K562 (cell line): ENCODE data around the gene POLDIP3. TPM values are rescaled to one million over a fixed set of nuclear protein-coding genes. Genes with fewer than 3 reads are reported as not detected.

ENCODE experiments used
- ATAC-seq: fragments of 200-7000 bp; cut with Tn5 transposase; 3 replicates; pipeline ENCODE4 v1.9.1; 2020; ENCODE audit warnings: moderate library complexity
- BruUV-seq: library from RNA; stranded (reverse); fragments of 400-500 nt; replicated peaks from 2 replicates; lab custom pipeline; 2021; lab: Mats Ljungman, UMichigan
- CTCF ChIA-PET: fragments of 300-600 bp; formaldehyde crosslinking; extraction: SDS; loops from one replicate; lab custom pipeline; 2021; ENCODE audit warnings: low intra/inter-chr PET ratio; lab: Yijun Ruan, JAX
- POLR2A ChIA-PET: fragments of 300-600, 350-650 bp; sonication (Branson Sonifier 250); formaldehyde crosslinking; extraction: SDS; loops from one replicate; lab custom pipeline; 2021; ENCODE audit warnings: antibody characterized with exemption, inconsistent platforms; lab: Yijun Ruan, JAX
- DNase-seq, 4 experiments: peaks; one replicate each; pipeline versions ENCODE4 v3.0.0 to v3.0.0-alpha.2; 2011 to 2018; ENCODE audit warnings: low spot score in 3 of 4, mixed read lengths in 3 of 4; ENCODE audit errors: extremely low read depth in 1 of 4
- FAIRE-seq: peaks from 2 replicates; lab custom pipeline; 2011; peaks lifted over from hg19 to GRCh38; lab: Jason Lieb, UNC
- H2AFZ ChIP-seq: 2 replicates; pipeline ENCODE4 v1.6.0; 2011; ENCODE audit warnings: low read depth, low read length, control low read depth, inconsistent platforms
- H3K27ac ChIP-seq: fragments of 200-600 bp; 3 replicates; pipeline ENCODE4 v1.8.0; 2011; ENCODE audit warnings: low read depth, mild to moderate bottlenecking, control low read depth, inconsistent platforms, low read length, moderate library complexity, mixed read lengths; ENCODE audit errors: extremely low read depth
- H3K27me3 ChIP-seq, 2 experiments: fragments of 300-600 bp in 1 of 2; 2 replicates in 1 of 2; 3 replicates in 1 of 2; pipeline versions ENCODE4 v1.6.0 to v1.8.0; 2011; ENCODE audit warnings: inconsistent platforms in 2 of 2, low read length in 2 of 2, mild to moderate bottlenecking in 1 of 2, mixed read lengths in 1 of 2, moderate library complexity in 1 of 2; ENCODE audit not compliant: control insufficient read depth in 2 of 2, insufficient read depth in 2 of 2
- H3K36me3 ChIP-seq: fragments of 300-600 bp; 3 replicates; pipeline ENCODE4 v1.8.0; 2011; ENCODE audit warnings: mild to moderate bottlenecking, low read length, inconsistent platforms; ENCODE audit not compliant: control insufficient read depth, insufficient read depth
- H3K4me1 ChIP-seq, 2 experiments: fragments of 200-600 bp in 1 of 2; replicated peaks in 1 of 2; 2 replicates in 1 of 2; 3 replicates in 1 of 2; pipeline versions ENCODE4 v1.5.1 to v1.8.0; 2011; ENCODE audit warnings: inconsistent platforms in 2 of 2, low read length in 2 of 2, mild to moderate bottlenecking in 1 of 2, mixed read lengths in 1 of 2, moderate library complexity in 1 of 2; ENCODE audit not compliant: control insufficient read depth in 2 of 2, insufficient read depth in 2 of 2
- H3K4me2 ChIP-seq: 2 replicates; pipeline ENCODE4 v1.6.1; 2011; ENCODE audit warnings: low read length, control low read depth, inconsistent platforms, mixed read lengths; ENCODE audit not compliant: insufficient read depth
- H3K4me3 ChIP-seq: fragments of 200-600 bp; sonication (generic), shearing (Covaris generic); 2 replicates; pipeline ENCODE4 v1.5.1; 2016; ENCODE audit warnings: control low read depth, inconsistent platforms
- H3K79me2 ChIP-seq: fragments of 200-600 bp; 3 replicates; pipeline ENCODE4 v1.8.0; 2011; ENCODE audit warnings: low read length, inconsistent platforms; ENCODE audit not compliant: control insufficient read depth, insufficient read depth
- H3K9ac ChIP-seq, 2 experiments: 2 replicates each; pipeline versions ENCODE4 v1.6.0 to v1.6.1; 2011; ENCODE audit warnings: low read depth in 2 of 2, low read length in 2 of 2, control low read depth in 1 of 2, inconsistent platforms in 1 of 2, mild to moderate bottlenecking in 1 of 2, mixed read lengths in 1 of 2; ENCODE audit not compliant: insufficient read depth in 1 of 2
- H3K9me1 ChIP-seq: one replicate; pipeline ENCODE4 v1.6.0; 2011; ENCODE audit warnings: inconsistent platforms, mild to moderate bottlenecking, low read length, moderate library complexity; ENCODE audit not compliant: control insufficient read depth, insufficient read depth
- H3K9me3 ChIP-seq: replicated peaks from 2 replicates; pipeline ENCODE4 v1.5.1; 2011; ENCODE audit warnings: low read depth, low read length, inconsistent platforms; ENCODE audit not compliant: control insufficient read depth, insufficient read depth
- H4K20me1 ChIP-seq: replicated peaks from 2 replicates; pipeline ENCODE4 v1.6.1; 2011; ENCODE audit warnings: low read length, inconsistent platforms, mixed read lengths; ENCODE audit not compliant: control insufficient read depth, insufficient read depth
- GATAD2B ChIP-seq: fragments of 450-650 bp; IDR thresholded peaks from 2 replicates; pipeline ENCODE4 v1.6.1; 2017; ENCODE audit warnings: mild to moderate bottlenecking, borderline replicate concordance
- JUND ChIP-seq, 2 experiments: IDR thresholded peaks; 2 replicates in 1 of 2; 3 replicates in 1 of 2; pipeline ENCODE4 v1.6.1; 2011; ENCODE audit warnings: borderline replicate concordance in 2 of 2, low read depth in 2 of 2, low read length in 2 of 2, improper control_type of control experiment in 1 of 2, missing biosample characterization in 1 of 2, missing genetic modification characterization in 1 of 2, missing genetic modification reagents in 1 of 2
- NFIC ChIP-seq: fragments of 450-650 bp; IDR thresholded peaks from 2 replicates; pipeline ENCODE4 v1.6.1; 2017; ENCODE audit warnings: mild to moderate bottlenecking, inconsistent platforms
- PTBP1 ChIP-seq: fragments of 200-400 bp; formaldehyde crosslinking; IDR thresholded peaks from 2 replicates; pipeline ENCODE4 v1.6.1; 2017; ENCODE audit warnings: low read depth, low read length
- ZNF316 ChIP-seq: fragments of 450-650 bp; IDR thresholded peaks from 2 replicates; pipeline ENCODE4 v1.6.1; 2016
- WGBS: fragments of 100-300 bp; shearing (Covaris generic); methylation state at CpG from one replicate; pipeline ENCODE4 v1.1.6; 2016; ENCODE audit warnings: low coverage, mixed read lengths; ENCODE audit not compliant: insufficient coverage; ENCODE audit errors: missing lambda C conversion rate; 5-methylcytosine and 5-hydroxymethylcytosine counted together
- in situ Hi-C: fragments of 300-500 bp; cut with MboI; formaldehyde crosslinking; loops from 4 replicates; pipeline ENCODE4 v1.15.0; 2018; ENCODE audit warnings: inconsistent platforms, mixed read lengths
- intact Hi-C: fragments of 100-400 bp; cut with micrococcal nuclease; formaldehyde crosslinking; loops from 2 replicates; pipeline ENCODE4 v1.14.2; 2022
- polyA plus RNA-seq, 8 experiments: library from polyadenylated mRNA; depleted of rRNA in 4 of 8; stranded (reverse) in 5 of 8; unstranded in 3 of 8; fragments of >200 nt; fragmentation: Nextera tagmentation in 2 of 8; fragmentation: Illumina TruSeq in 1 of 8; extraction: Ambion mirVana in 2 of 8; extraction: Trizol in 1 of 8; gene quantifications; 2 replicates each; pipeline versions ENCODE4 v1.2.1 to v1.2.3, GENCODE V29; 2011 to 2014; ENCODE audit warnings: inconsistent platforms in 1 of 8, missing spikeins in 1 of 8
- total RNA-seq, 7 experiments: library from RNA; depleted of rRNA in 6 of 7; stranded (reverse); fragments of >200 nt in 6 of 7; fragmentation: Illumina TruSeq in 2 of 7; extraction: Trizol in 2 of 7; gene quantifications; 2 replicates each; pipeline versions ENCODE4 v1.2.1 to v1.2.3, GENCODE V29; 2011 to 2021; ENCODE audit warnings: low replicate concordance in 1 of 7
- TF ChIP-seq, protein P1 (sequence below): sonication (generic); formaldehyde crosslinking; IDR thresholded peaks from 2 replicates; pipeline ENCODE4 v1.8.0; 2022; ENCODE audit warnings: missing genetic modification reagents, mild to moderate bottlenecking, moderate library complexity, borderline replicate concordance

The POLDIP3 gene
- total and polyA plus RNA-seq, 9 of the 15 experiments (the other 6 are each of a cell fraction or from before 2014, with no cell fraction given): 14.3 to 53.0 (median 26.3) TPM

DNA sequence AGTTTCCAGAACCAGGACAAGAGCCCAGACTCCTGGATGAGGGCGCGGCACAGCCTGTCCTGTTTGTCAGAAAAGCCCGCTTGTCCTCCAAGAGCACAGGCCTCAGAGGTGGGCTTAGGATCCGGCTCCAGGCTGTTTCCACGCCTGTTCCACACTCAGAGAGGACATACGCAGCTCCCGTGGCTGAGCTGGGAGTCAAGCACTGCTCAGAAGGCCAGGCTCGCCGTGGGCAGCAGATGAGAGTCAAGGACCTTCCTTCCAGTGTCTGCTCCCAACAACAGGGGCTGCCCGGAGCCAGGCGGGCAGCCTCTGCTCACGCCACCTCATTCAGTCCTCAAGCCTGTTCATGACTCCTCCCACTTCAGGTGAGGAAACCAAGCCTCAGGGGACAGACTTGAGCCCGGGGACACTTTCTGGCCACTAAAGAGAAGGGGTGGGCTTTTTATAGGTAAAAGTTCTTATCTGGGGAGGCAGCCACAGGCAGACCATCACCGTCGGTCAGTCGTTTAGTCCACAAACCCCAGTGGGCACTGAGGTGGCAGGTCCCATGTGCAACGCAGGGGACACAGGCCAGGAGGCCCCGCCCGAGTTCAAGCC is 30.8 kb upstream of the POLDIP3 start:
- WGBS: 70% methylated on average over 15 of the region's 19 CpGs
- H3K27ac ChIP-seq: 0 out of 3 replicates have a peak overlapping the region, but pooled peaks have one; percentile 26
- CTCF ChIA-PET: no interaction called here

DNA sequence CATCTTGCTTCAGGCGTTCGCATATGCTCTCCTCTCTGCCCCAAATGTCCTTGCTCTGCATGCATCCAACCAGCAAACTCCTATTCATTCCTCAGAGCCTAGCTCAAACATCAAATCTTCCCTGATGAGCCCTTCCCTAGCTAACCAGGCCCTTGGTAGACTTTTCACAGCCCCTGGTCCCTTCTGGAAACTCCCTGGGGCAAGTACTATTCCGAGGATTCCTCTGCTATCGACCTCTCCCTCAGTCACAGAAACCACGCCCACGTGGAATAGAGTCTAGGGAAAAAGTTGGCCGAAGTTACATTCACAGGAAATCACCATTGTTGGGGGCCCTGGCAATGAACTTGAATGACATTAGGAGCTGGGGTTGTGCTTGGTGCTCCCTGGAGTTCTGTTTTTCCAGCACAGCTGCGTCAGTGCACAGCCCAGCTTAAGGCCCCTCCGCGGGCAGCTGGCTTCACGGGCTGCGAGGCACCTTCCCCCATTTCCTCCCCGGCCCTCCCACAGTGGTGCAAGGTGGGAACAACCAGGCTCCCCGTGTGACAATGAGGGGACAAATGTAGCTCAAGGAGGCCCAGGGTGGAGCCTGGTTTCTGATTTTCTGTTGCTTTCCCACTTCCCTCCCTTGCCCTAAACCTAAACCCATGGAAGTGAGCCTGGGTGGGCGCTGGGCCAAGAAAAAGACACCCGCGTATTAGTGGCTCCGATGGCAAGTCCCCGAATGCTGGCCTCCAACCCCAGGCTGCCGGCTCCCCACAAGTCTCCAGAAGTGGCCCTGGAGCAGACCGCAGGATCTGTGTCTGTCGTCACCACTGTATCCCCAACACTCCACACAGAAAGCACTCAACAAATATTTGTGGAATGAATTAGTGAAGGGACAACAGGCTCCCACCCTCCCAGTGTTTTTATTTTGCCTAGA is 30.0 kb upstream of the POLDIP3 start:
- CTCF ChIA-PET: no interaction called here
- in situ Hi-C loops: no loop called here
- peak; percentile 51 for FAIRE-seq

More for the DNA sequence above, 30.8 kb upstream of the POLDIP3 start:
- Histone ChIP-seq H4K20me1 (peaks cover 16% of the 10 kb centered on the region), H3K4me3 (no peak overlapping the region), H3K4me1 (peaks cover 56 to 69% of the 10 kb centered on the region in 2 experiments), H3K9ac (peak overlapping the region; percentile 20 to 81; a peak in 3 of 4 replicates), H3K27me3 (no peaks in the 10 kb centered on the region; a peak in 1 of 5 replicates), H3K36me3 (peaks cover 3% of the 10 kb centered on the region; the same call in 1 of the 3 replicates), H2AFZ (no peak overlapping the region), H3K79me2 (peaks cover 72% of the 10 kb centered on the region), H3K4me2 (no peak overlapping the region), H3K9me1 (peaks cover 2% of the 10 kb centered on the region), H3K9me3 (no peaks in the 10 kb centered on the region)
- FAIRE-seq (no peak), DNase-seq (no peak), ATAC-seq (no peak)
- intact Hi-C loops (no loop called here), in situ Hi-C loops (no loop called here)
- BruUV-seq: no TSS peak
- POLR2A ChIA-PET: interaction anchor here (0.5 kb wide), 1 partner anchor 120 kb away, joined by 3 read pairs; no protein-coding TSS in a partner anchor
- TF ChIP-seq PTBP1: no peak

More for the DNA sequence above, 30.0 kb upstream of the POLDIP3 start:
- POLR2A ChIA-PET: interaction anchor here (0.5 to 3.6 kb wide), 3 partner anchors 30 to 200 kb away, joined by 3 to 26 read pairs (median 4); partner anchors contain the start of gene POLDIP3
- Histone ChIP-seq H3K27ac (peak overlapping the region; percentile 29; the same call in 1 of the 3 replicates), H3K4me2 (no peak overlapping the region; the same call in 1 of the 2 replicates), H2AFZ (no peak overlapping the region), H3K9me3 (no peaks in the 10 kb centered on the region), H4K20me1 (peaks cover 16% of the 10 kb centered on the region), H3K9ac (peak overlapping the region; percentile 20 to 71; a peak in 3 of 4 replicates), H3K9me1 (peaks cover 2% of the 10 kb centered on the region), H3K4me1 (peaks cover 56 to 68% of the 10 kb centered on the region in 2 experiments), H3K4me3 (no peak overlapping the region), H3K79me2 (peaks cover 76% of the 10 kb centered on the region), H3K36me3 (peaks cover 3% of the 10 kb centered on the region; the same call in 2 of the 3 replicates), H3K27me3 (no peaks in the 10 kb centered on the region; a peak in 1 of 5 replicates)
- intact Hi-C loops: no loop called here
- TF ChIP-seq NFIC: peak; percentile 71
- no peak for TF ChIP-seq GATAD2B
- TF ChIP-seq JUND (IDR thresholded peaks at IDR 0.05; ENCODE audit: borderline replicate concordance, low read depth, low read length): no peak
- TF ChIP-seq JUND (tag; IDR thresholded peaks at IDR 0.05; ENCODE audit: borderline replicate concordance, low read depth, low read length): no peak
- TF ChIP-seq, protein P1, sequence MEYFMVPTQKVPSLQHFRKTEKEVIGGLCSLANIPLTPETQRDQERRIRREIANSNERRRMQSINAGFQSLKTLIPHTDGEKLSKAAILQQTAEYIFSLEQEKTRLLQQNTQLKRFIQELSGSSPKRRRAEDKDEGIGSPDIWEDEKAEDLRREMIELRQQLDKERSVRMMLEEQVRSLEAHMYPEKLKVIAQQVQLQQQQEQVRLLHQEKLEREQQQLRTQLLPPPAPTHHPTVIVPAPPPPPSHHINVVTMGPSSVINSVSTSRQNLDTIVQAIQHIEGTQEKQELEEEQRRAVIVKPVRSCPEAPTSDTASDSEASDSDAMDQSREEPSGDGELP (CRISPR knock-in tag): peak; percentile 14; the same call in 1 of the 2 replicates
- no peak for TF ChIP-seq ZNF316
- DNase-seq: no peak
- no peak for ATAC-seq
- WGBS: 51% methylated on average over 20 of the region's 22 CpGs
- no TSS peak for BruUV-seq
